Mesenchymal stem cell (in vitro differentiated cells and primary cell): ENCODE measurements around the gene CCDC61.

Experiments used
- DNase-seq: peaks from one replicate; pipeline ENCODE4 v3.0.0-alpha.2; 2013
- H2AFZ ChIP-seq: one replicate; pipeline ENCODE4 v1.6.1; 2013; ENCODE audit warnings: low read depth, mild to moderate bottlenecking, control low read depth, inconsistent platforms, low read length, moderate library complexity
- H2AK5ac ChIP-seq: 2 replicates; pipeline ENCODE4 v1.6.1; 2013; ENCODE audit warnings: low read length, moderate library complexity, mild to moderate bottlenecking, inconsistent platforms; ENCODE audit not compliant: severe bottlenecking
- H2BK120ac ChIP-seq: one replicate; pipeline ENCODE4 v1.6.1; 2013; ENCODE audit warnings: low read depth, mild to moderate bottlenecking, inconsistent platforms, low read length, moderate library complexity
- H2BK12ac ChIP-seq, 2 experiments: one replicate each; pipeline ENCODE4 v1.6.1; 2013; ENCODE audit warnings: inconsistent platforms in 2 of 2, low read length in 2 of 2, mild to moderate bottlenecking in 2 of 2, moderate library complexity in 2 of 2, control low read depth in 1 of 2
- H2BK15ac ChIP-seq: one replicate; pipeline ENCODE4 v1.6.1; 2013; ENCODE audit warnings: mild to moderate bottlenecking, low read depth, inconsistent platforms; ENCODE audit not compliant: poor library complexity, severe bottlenecking
- H2BK5ac ChIP-seq: 2 replicates; pipeline ENCODE4 v1.6.1; 2013; ENCODE audit warnings: low read depth, mild to moderate bottlenecking, low read length, control low read depth, inconsistent platforms; ENCODE audit not compliant: poor library complexity, severe bottlenecking
- H3K14ac ChIP-seq, 2 experiments: one replicate each; pipeline ENCODE4 v1.6.1; 2013; ENCODE audit warnings: inconsistent platforms in 2 of 2, low read length in 2 of 2, control low read depth in 1 of 2, mild to moderate bottlenecking in 1 of 2, moderate library complexity in 1 of 2
- H3K18ac ChIP-seq, 2 experiments: one replicate each; pipeline ENCODE4 v1.6.1; 2013; ENCODE audit warnings: inconsistent platforms in 2 of 2, low read length in 2 of 2, control low read depth in 1 of 2, low read depth in 1 of 2, mild to moderate bottlenecking in 1 of 2
- H3K23ac ChIP-seq, 2 experiments: one replicate each; pipeline ENCODE4 v1.6.1; 2013; ENCODE audit warnings: inconsistent platforms in 2 of 2, low read length in 2 of 2, mild to moderate bottlenecking in 2 of 2, moderate library complexity in 2 of 2, control low read depth in 1 of 2
- H3K27ac ChIP-seq: 2 replicates; pipeline ENCODE4 v1.5.1; 2013; ENCODE audit warnings: mild to moderate bottlenecking, moderate library complexity, low read length, control low read depth, inconsistent platforms; ENCODE audit not compliant: poor library complexity, severe bottlenecking
- H3K27me3 ChIP-seq, 2 experiments: 2 replicates each; pipeline versions ENCODE4 v1.6.1 to v1.7.0; 2013; ENCODE audit warnings: low read length in 2 of 2, mild to moderate bottlenecking in 2 of 2, moderate library complexity in 2 of 2, control low read depth in 1 of 2, inconsistent platforms in 1 of 2; ENCODE audit not compliant: control insufficient read depth in 1 of 2, insufficient read depth in 1 of 2
- H3K36me3 ChIP-seq, 2 experiments: 2 replicates each; pipeline versions ENCODE4 v1.6.1 to v1.7.0; 2013; ENCODE audit warnings: low read length in 2 of 2, control low read depth in 1 of 2, inconsistent platforms in 1 of 2, low read depth in 1 of 2, mild to moderate bottlenecking in 1 of 2; ENCODE audit not compliant: insufficient read depth in 2 of 2, control insufficient read depth in 1 of 2
- H3K4ac ChIP-seq, 2 experiments: one replicate each; pipeline ENCODE4 v1.6.1; 2013; ENCODE audit warnings: inconsistent platforms in 2 of 2, low read length in 2 of 2, mild to moderate bottlenecking in 2 of 2, moderate library complexity in 2 of 2, control low read depth in 1 of 2, low read depth in 1 of 2
- H3K4me1 ChIP-seq: 2 replicates; pipeline ENCODE4 v1.6.1; 2013; ENCODE audit warnings: low read depth, low read length, control low read depth; ENCODE audit not compliant: control insufficient read depth, insufficient read depth
- H3K4me2 ChIP-seq: 2 replicates; pipeline ENCODE4 v1.6.1; 2013; ENCODE audit warnings: low read length, mild to moderate bottlenecking, inconsistent platforms; ENCODE audit not compliant: poor library complexity, severe bottlenecking
- H3K4me3 ChIP-seq, 2 experiments: 2 replicates each; pipeline versions ENCODE4 v1.5.1 to v1.7.0; 2013; ENCODE audit warnings: low read length in 2 of 2, mild to moderate bottlenecking in 2 of 2, control low read depth in 1 of 2, low read depth in 1 of 2; ENCODE audit not compliant: insufficient read depth in 1 of 2
- H3K79me1 ChIP-seq: replicated peaks from 2 replicates; pipeline ENCODE4 v1.6.1; 2013; ENCODE audit warnings: mild to moderate bottlenecking, control low read depth, low read length, inconsistent platforms; ENCODE audit not compliant: poor library complexity, severe bottlenecking
- H3K9ac ChIP-seq: 2 replicates; pipeline ENCODE4 v1.7.0; 2013; ENCODE audit warnings: mild to moderate bottlenecking, low read length, moderate library complexity
- H3K9me3 ChIP-seq: 2 replicates; pipeline ENCODE4 v1.7.0; 2013; ENCODE audit warnings: mild to moderate bottlenecking, low read length; ENCODE audit not compliant: control insufficient read depth
- H4K8ac ChIP-seq: one replicate; pipeline ENCODE4 v1.6.1; 2013; ENCODE audit warnings: inconsistent platforms, mild to moderate bottlenecking, low read length, moderate library complexity
- H4K91ac ChIP-seq: one replicate; pipeline ENCODE4 v1.6.1; 2013; ENCODE audit warnings: mild to moderate bottlenecking, low read length, inconsistent platforms
- whole genome bisulfite sequencing: methylation state at CpG from one replicate; pipeline ENCODE4 v1.1.7; 2013; ENCODE audit warnings: mixed read lengths; 5-methylcytosine and 5-hydroxymethylcytosine counted together

Gene CCDC61

DNA sequence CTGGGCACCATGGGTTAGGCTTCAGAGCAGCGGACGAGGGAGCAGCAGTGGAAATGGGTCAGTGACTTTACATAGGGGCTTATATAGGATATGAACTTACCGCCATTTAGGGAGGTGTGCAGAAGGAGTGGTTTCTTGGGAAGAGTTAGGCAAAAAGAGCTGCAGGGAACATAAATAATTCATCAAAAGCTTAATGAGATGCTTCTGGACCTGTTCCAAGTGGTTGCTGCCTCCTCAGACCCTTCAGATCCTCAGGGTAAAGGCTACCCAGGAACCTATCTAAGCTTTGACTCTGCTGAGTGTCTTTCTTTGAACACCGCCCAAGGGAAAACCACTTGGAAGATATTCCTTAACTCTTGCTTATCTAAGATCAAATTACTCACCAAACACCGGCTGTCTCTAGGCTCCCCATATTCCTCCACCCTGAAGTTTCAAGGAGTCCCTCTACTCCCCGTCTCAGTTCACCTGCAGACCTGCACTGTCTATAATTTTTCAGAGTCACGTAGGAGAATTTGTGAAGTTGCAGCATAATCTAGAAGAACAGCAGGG is 45.8 kb downstream of the CCDC61 start, which contains the start of gene IGFL4:
TSS of gene IGFL4 (minus strand) at position 51 of the 549 bp plus-strand sequence. CDS start at position 11, 40 bp downstream.
- Histone ChIP-seq H3K23ac (no peak within 1 kb of the TSS), H3K9me3 (peaks cover 47% of the 10 kb centered on the region), H2BK12ac (no peak within 1 kb of the TSS), H3K36me3 (no peaks in the 10 kb centered on the region), H3K27me3 (peaks cover 50 to 72% of the 10 kb centered on the region in 2 experiments), H2BK15ac (no peak within 1 kb of the TSS), H3K18ac (no peak within 1 kb of the TSS), H3K14ac (no peak within 1 kb of the TSS), H2BK120ac (no peak within 1 kb of the TSS), H3K4me3 (no peak within 1 kb of the TSS), H4K91ac (no peak within 1 kb of the TSS), H3K4me1 (peaks cover 7% of the 10 kb centered on the region), H3K9ac (no peak within 1 kb of the TSS), H3K4me2 (no peak within 1 kb of the TSS), H3K4ac (no peak within 1 kb of the TSS), H3K79me1 (no peaks in the 10 kb centered on the region), H2AK5ac (no peak within 1 kb of the TSS), H3K27ac (no peak within 1 kb of the TSS), H2BK5ac (no peak within 1 kb of the TSS), H2AFZ (no peak within 1 kb of the TSS), H4K8ac (no peak within 1 kb of the TSS)
- 71% methylated on average over 7 of the region's 7 CpGs for WGBS
- DNase-seq = no peak

DNA sequence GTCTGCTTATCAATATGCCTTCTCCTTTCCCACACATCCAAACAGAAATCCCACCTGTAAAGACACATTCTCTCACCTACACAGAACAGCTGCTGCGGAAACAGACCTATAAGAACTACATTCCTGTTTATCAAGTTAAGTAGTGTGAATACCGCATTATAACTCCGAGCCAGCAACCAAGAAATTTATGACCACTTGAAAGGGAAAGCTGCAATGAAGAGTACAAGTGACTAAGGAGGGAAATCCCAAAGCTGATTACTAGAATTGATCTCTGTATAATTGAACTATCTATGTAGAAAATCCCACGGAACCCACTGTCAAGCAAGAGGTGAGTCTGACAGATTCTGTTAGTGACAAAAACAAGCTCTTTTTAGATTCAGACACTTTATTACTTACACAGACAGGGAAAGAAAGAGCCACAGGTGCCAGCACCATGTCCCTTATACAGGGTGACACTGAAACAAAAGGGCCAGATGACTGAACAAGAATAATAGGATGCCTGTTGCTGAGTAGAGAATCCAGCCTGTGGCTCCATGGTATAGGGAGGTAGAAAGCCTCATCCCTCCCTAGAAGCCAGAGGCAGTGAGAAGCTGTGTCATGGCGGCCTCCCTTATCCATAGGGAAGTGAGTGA is 47.1 kb downstream of the CCDC61 start:
- H2BK5ac ChIP-seq = no peak overlapping the region
- H2BK12ac ChIP-seq = no peak overlapping the region
- H3K36me3 ChIP-seq = no peaks in the 10 kb centered on the region
- no peak overlapping the region for H3K27ac ChIP-seq
- no peak for DNase-seq
- no peaks in the 10 kb centered on the region for H3K79me1 ChIP-seq
- no peak overlapping the region for H2AK5ac ChIP-seq
- 87% methylated on average over 2 of the region's 5 CpGs for WGBS
- no peak overlapping the region for H4K8ac ChIP-seq
- no peak overlapping the region for H2AFZ ChIP-seq
- H3K23ac ChIP-seq = no peak overlapping the region
- no peak overlapping the region for H3K9ac ChIP-seq
- no peak overlapping the region for H3K18ac ChIP-seq
- H3K4ac ChIP-seq = no peak overlapping the region
- peaks cover 57% of the 10 kb centered on the region for H3K9me3 ChIP-seq
- H3K4me3 ChIP-seq = no peak overlapping the region
- no peaks in the 10 kb centered on the region for H3K4me1 ChIP-seq
- H2BK15ac ChIP-seq = no peak overlapping the region
- no peak overlapping the region for H2BK120ac ChIP-seq
- H3K27me3 ChIP-seq = peaks cover 47 to 70% of the 10 kb centered on the region in 2 experiments
- no peak overlapping the region for H3K4me2 ChIP-seq
- no peak overlapping the region for H3K14ac ChIP-seq
- H4K91ac ChIP-seq = no peak overlapping the region

DNA sequence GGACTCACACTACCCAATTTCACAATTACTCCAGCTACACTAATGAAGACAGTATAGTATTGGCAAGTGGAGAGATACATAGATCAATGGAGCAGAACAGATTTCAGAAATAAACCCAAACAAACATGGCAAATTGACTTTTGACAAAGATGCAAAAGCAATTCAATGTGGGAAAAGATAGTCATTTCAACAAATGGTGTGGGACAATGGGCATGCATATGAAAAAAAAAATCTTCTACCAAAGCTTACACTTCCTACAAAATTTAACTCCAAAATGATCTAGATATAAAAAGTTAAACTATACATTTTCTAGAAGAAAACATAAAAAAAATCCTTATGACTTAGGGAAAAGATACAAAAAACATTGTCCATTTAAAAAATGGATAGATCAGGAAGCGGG is 48.3 kb downstream of the CCDC61 start:
- Histone ChIP-seq H2AFZ (no peak overlapping the region), H3K36me3 (no peaks in the 10 kb centered on the region), H3K23ac (no peak overlapping the region), H4K8ac (no peak overlapping the region), H3K4ac (no peak overlapping the region), H2BK5ac (no peak overlapping the region), H3K18ac (no peak overlapping the region), H3K27me3 (peaks cover 46 to 79% of the 10 kb centered on the region in 2 experiments), H4K91ac (no peak overlapping the region), H2BK15ac (no peak overlapping the region), H2BK12ac (no peak overlapping the region), H3K4me1 (no peaks in the 10 kb centered on the region), H2AK5ac (no peak overlapping the region), H3K4me2 (no peak overlapping the region), H3K9ac (no peak overlapping the region), H3K4me3 (no peak overlapping the region), H3K27ac (no peak overlapping the region), H2BK120ac (no peak overlapping the region), H3K14ac (no peak overlapping the region), H3K9me3 (peaks cover 57% of the 10 kb centered on the region), H3K79me1 (no peaks in the 10 kb centered on the region)
- WGBS = 79% methylated on average over 1 of the region's 1 CpG
- DNase-seq = no peak

DNA sequence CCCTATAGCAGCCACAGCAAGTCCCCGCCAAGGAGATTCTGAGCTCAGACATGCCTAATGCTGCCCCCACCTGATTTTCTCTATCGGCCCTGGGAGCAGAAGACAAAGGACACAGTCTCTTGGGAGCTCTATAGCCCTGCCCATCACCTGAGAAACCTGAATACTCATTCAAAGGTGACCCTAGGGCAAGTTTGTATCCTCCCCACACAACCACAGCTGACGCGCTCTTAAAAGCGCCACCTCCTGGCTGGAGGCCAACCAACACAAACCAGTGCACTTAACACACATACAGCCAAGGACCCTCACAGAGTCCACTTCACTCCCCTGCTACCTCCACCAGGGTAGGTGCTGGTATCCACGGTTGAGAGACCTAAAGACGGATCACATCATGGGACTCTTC is 54.3 kb downstream of the CCDC61 start:
- Histone ChIP-seq H3K79me1 (no peaks in the 10 kb centered on the region), H3K27me3 (peaks cover 22 to 77% of the 10 kb centered on the region in 2 experiments), H3K4me1 (no peaks in the 10 kb centered on the region), H2AK5ac (no peak overlapping the region), H4K8ac (no peak overlapping the region), H4K91ac (no peak overlapping the region), H3K9me3 (peaks cover 28% of the 10 kb centered on the region), H3K27ac (no peak overlapping the region), H2BK12ac (no peak overlapping the region), H3K4me2 (no peak overlapping the region), H3K4me3 (no peak overlapping the region), H2AFZ (no peak overlapping the region), H3K9ac (no peak overlapping the region), H3K36me3 (no peaks in the 10 kb centered on the region), H3K14ac (no peak overlapping the region), H2BK15ac (no peak overlapping the region), H2BK5ac (no peak overlapping the region), H3K4ac (no peak overlapping the region), H2BK120ac (no peak overlapping the region), H3K23ac (no peak overlapping the region), H3K18ac (no peak overlapping the region)
- DNase-seq = no peak
- WGBS = 51% methylated on average over 7 of the region's 7 CpGs
